ENCODE results near the gene TAS2R16. TPM values are rescaled to one million over a fixed set of nuclear protein-coding genes. Genes with fewer than 3 reads are reported as not detected.
"Not testable (repeated sequence)": the region's sequence is repeated elsewhere in the genome, so short reads cannot be mapped to it uniquely, and the experiment has no call there.

Gene TAS2R16
- total and polyA plus RNA-seq, 8 donors = not detected

GRCh38 chr7:122968389-122968788 is 27.1 kb downstream of the TAS2R16 start:
- Histone ChIP-seq H3K27ac (no peak overlapping the region), H3K4me3 (no peak overlapping the region), H3K27me3 (no peaks in the 10 kb centered on the region), H3K9me3 (no peaks in the 10 kb centered on the region), H3K36me3 (no peaks in the 10 kb centered on the region), H3K4me1 (no peaks in the 10 kb centered on the region)
- WGBS, 2 donors = 74% methylated on average over 4 of the region's 4 CpGs
- ATAC-seq (no peak), DNase-seq (no peak), FAIRE-seq (no peak)
- intact Hi-C loops (cut with DNase I) = no loop called here
- no peak for TF ChIP-seq CTCF (IDR thresholded peaks at IDR 0.05)

GRCh38 chr7:122965306-122965705 is 30.2 kb downstream of the TAS2R16 start:
- no peak for DNase-seq
- Histone ChIP-seq H3K4me1 (no peaks in the 10 kb centered on the region), H3K27me3 (no peaks in the 10 kb centered on the region), H3K9me3 (no peaks in the 10 kb centered on the region), H3K36me3 (no peaks in the 10 kb centered on the region), H3K27ac (no peak overlapping the region), H3K4me3 (no peak overlapping the region)
- intact Hi-C loops (cut with DNase I) = no loop called here
- WGBS, 2 donors = 58 to 65% methylated on average over 2 of the region's 2 CpGs
- no peak for ATAC-seq
- FAIRE-seq = no peak
- TF ChIP-seq CTCF (IDR thresholded peaks at IDR 0.05) = no peak

- H3K27me3 ChIP-seq; DNase-seq; H3K9me3 ChIP-seq; H3K27ac ChIP-seq; H3K4me1 ChIP-seq; FAIRE-seq; intact Hi-C loops (cut with DNase I); ATAC-seq; H3K4me3 ChIP-seq; H3K36me3 ChIP-seq: not testable (repeated sequence)
- WGBS, 2 donors = 98 to 99% methylated on average over 2 of the region's 2 CpGs
These were observed 41.8 kb downstream of the TAS2R16 start for GRCh38 chr7:122953678-122954077.

- intact Hi-C loops (cut with DNase I) = no loop called here
- Histone ChIP-seq H3K9me3 (no peaks in the 10 kb centered on the region), H3K27ac (no peak overlapping the region), H3K4me1 (no peaks in the 10 kb centered on the region), H3K27me3 (no peaks in the 10 kb centered on the region), H3K36me3 (no peaks in the 10 kb centered on the region), H3K4me3 (no peak overlapping the region)
- TF ChIP-seq CTCF (IDR thresholded peaks at IDR 0.05) = no peak
- WGBS, 2 donors = 92% methylated on average over 2 of the region's 2 CpGs
- no peak for ATAC-seq
- no peak for FAIRE-seq
- DNase-seq = no peak
These were observed 44.5 kb downstream of the TAS2R16 start for GRCh38 chr7:122951006-122951405.

- no peak for TF ChIP-seq CTCF (IDR thresholded peaks at IDR 0.05)
- intact Hi-C loops (cut with DNase I) = no loop called here
- peak in 3 of 4 donors; percentile 53 to 57 (median 56) for ATAC-seq
- Histone ChIP-seq H3K36me3 (no peaks in the 10 kb centered on the region), H3K27ac (no peak overlapping the region), H3K4me3 (no peak overlapping the region), H3K27me3 (no peaks in the 10 kb centered on the region), H3K9me3 (no peaks in the 10 kb centered on the region), H3K4me1 (peaks cover 0 to 2% (median 0%) of the 10 kb centered on the region in 3 donors)
- WGBS, 2 donors = 50 to 54% methylated on average over 1 of the region's 1 CpG
- FAIRE-seq = no peak
- DNase-seq = peak in 1 of 6 donors; percentile 28
These were observed 46.3 kb downstream of the TAS2R16 start for GRCh38 chr7:122949186-122949585.

Other genes with a start within 250 kb of the TAS2R16 start
- 10 to 100 TPM; 16.2 to 27.3 (median 20.2) TPM for gene CADPS2, start 109.2 kb downstream of the TAS2R16 start, total RNA-seq
- 1 to 10 TPM; 7.7 to 7.9 TPM for gene CADPS2, start 109.2 kb downstream of the TAS2R16 start, polyA plus RNA-seq
- gene SLC13A1, start 204.3 kb upstream of the TAS2R16 start, total RNA-seq = under 1 TPM in 3 of 6 donors, not detected in 3; 0.09 to 0.19 (median 0.13) TPM
- under 1 TPM; 0.02 to 0.04 TPM for gene SLC13A1, start 204.3 kb upstream of the TAS2R16 start, polyA plus RNA-seq